Left ventricle myocardium inferior (tissue), 1 donor: Measurements from ENCODE around the gene AMPH. TPM values are rescaled to one million over a fixed set of nuclear protein-coding genes. Genes with fewer than 3 reads are reported as not detected.

ENCODE experiments used
- DNase-seq: peaks from one replicate; pipeline ENCODE4 v3.0.0-alpha.2; 2020
- H3K27ac ChIP-seq: fragments of 200-600 bp; replicated peaks from 2 replicates; pipeline ENCODE4 v1.8.0; 2021
- H3K27me3 ChIP-seq: fragments of 200-600 bp; 2 replicates; pipeline ENCODE4 v1.8.0; 2021; ENCODE audit warnings: low read depth
- H3K36me3 ChIP-seq: fragments of 200-600 bp; 2 replicates; pipeline ENCODE4 v1.8.0; 2021
- H3K4me1 ChIP-seq: fragments of 200-600 bp; 2 replicates; pipeline ENCODE4 v1.8.0; 2021
- H3K4me3 ChIP-seq: fragments of 200-600 bp; 2 replicates; pipeline ENCODE4 v1.8.0; 2021; ENCODE audit warnings: mild to moderate bottlenecking, moderate library complexity
- H3K9me3 ChIP-seq: fragments of 200-600 bp; replicated peaks from 2 replicates; pipeline ENCODE4 v1.8.0; 2021
- intact Hi-C: fragments of 100-400 bp; cut with micrococcal nuclease; formaldehyde crosslinking; loops from one replicate; pipeline ENCODE4 v1.11.0; 2022
- total RNA-seq: library from RNA; stranded (reverse); fragmentation: NEBNext Ultra II Directional; extraction: Animal tissue kit (Norgen Biotek cat#: 25700); gene quantifications from one replicate; pipeline ENCODE4 v1.2.1, GENCODE V29; 2021
- TF ChIP-seq, protein P1 (sequence below): fragments of 200-600 bp; IDR thresholded peaks from 2 replicates; pipeline ENCODE4 v1.8.0; 2021; ENCODE audit warnings: antibody characterized with exemption, mild to moderate bottlenecking, borderline replicate concordance
- donor health status: DM: no; HTN: yes; CAD: no; lungs with severe emphysema.

AMPH gene
- total RNA-seq, 1 donor from 2014 or later, result 2.6 TPM

GRCh38 chr7:38481401-38481800 is 149.8 kb downstream of the AMPH start:
- DNase-seq, result no peak
- intact Hi-C loops, result no loop called here
- no peaks in the 10 kb centered on the region for H3K27me3 ChIP-seq

GRCh38 chr7:38478404-38478803 is 152.8 kb downstream of the AMPH start:
- TF ChIP-seq, protein P1, sequence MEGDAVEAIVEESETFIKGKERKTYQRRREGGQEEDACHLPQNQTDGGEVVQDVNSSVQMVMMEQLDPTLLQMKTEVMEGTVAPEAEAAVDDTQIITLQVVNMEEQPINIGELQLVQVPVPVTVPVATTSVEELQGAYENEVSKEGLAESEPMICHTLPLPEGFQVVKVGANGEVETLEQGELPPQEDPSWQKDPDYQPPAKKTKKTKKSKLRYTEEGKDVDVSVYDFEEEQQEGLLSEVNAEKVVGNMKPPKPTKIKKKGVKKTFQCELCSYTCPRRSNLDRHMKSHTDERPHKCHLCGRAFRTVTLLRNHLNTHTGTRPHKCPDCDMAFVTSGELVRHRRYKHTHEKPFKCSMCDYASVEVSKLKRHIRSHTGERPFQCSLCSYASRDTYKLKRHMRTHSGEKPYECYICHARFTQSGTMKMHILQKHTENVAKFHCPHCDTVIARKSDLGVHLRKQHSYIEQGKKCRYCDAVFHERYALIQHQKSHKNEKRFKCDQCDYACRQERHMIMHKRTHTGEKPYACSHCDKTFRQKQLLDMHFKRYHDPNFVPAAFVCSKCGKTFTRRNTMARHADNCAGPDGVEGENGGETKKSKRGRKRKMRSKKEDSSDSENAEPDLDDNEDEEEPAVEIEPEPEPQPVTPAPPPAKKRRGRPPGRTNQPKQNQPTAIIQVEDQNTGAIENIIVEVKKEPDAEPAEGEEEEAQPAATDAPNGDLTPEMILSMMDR, result no peak
- Histone ChIP-seq H3K27ac (no peak overlapping the region), H3K27me3 (no peaks in the 10 kb centered on the region), H3K4me1 (no peaks in the 10 kb centered on the region), H3K36me3 (no peaks in the 10 kb centered on the region), H3K4me3 (no peak overlapping the region), H3K9me3 (peaks cover 25% of the 10 kb centered on the region)
- no peak for DNase-seq
- intact Hi-C loops, result no loop called here

More at GRCh38 chr7:38481401-38481800, 149.8 kb downstream of the AMPH start:
- TF ChIP-seq, protein P1, result no peak
- Histone ChIP-seq H3K4me3 (no peak overlapping the region), H3K36me3 (peaks cover 4% of the 10 kb centered on the region), H3K9me3 (peaks cover 52% of the 10 kb centered on the region), H3K4me1 (no peaks in the 10 kb centered on the region), H3K27ac (no peak overlapping the region)

DNA sequence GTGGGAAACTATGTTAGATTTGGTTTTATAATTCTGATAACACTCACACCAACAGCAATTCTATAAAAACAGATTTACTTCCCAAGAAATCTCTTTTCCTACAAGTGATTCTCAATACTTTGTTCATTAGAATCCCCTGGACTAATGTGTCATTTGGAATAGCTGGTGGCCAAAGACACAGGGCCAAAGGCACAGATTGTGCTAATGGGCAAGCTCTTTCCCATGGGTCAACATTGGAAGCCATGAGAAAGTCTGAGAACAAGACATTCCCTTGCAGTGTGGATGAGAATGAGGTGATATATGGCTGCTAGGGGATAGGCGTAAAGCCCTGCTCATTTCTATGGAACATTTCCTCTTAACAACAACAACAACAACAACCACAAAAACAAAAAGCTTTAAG is 153.8 kb downstream of the AMPH start:
- intact Hi-C loops, result no loop called here
- Histone ChIP-seq H3K4me3 (no peak overlapping the region), H3K27ac (no peak overlapping the region), H3K36me3 (no peaks in the 10 kb centered on the region), H3K9me3 (peaks cover 17% of the 10 kb centered on the region), H3K27me3 (no peaks in the 10 kb centered on the region), H3K4me1 (no peaks in the 10 kb centered on the region)
- TF ChIP-seq, protein P1, result no peak
- DNase-seq, result no peak

GRCh38 chr7:38476764-38477163 is 154.4 kb downstream of the AMPH start:
- H3K27ac ChIP-seq, result peak overlapping the region; percentile 24
- peaks cover 17% of the 10 kb centered on the region for H3K9me3 ChIP-seq
- intact Hi-C loops, result no loop called here
- no peaks in the 10 kb centered on the region for H3K27me3 ChIP-seq
- TF ChIP-seq, protein P1, result no peak
- H3K36me3 ChIP-seq, result no peaks in the 10 kb centered on the region
- no peak overlapping the region for H3K4me3 ChIP-seq
- no peak for DNase-seq
- no peaks in the 10 kb centered on the region for H3K4me1 ChIP-seq

DNA sequence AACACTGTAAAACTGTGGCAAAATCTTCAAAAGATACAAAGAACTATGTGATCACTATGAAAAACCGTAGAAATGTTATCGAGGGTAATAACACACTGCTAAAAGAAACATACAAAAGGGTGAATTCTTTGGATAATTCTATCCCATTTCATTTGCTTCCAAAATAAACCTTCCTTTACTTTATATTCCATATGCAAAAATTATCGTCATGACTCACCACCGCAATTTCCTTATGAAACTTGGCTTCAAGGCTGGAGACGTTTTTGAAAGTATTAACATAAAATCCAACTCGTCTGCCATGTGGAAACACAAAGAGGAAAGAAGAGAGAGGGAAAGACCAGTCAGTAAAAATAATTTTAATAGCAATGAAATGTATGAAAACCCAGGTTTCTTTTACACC is 165.2 kb downstream of the AMPH start:
- TF ChIP-seq, protein P1, result no peak
- no peaks in the 10 kb centered on the region for H3K36me3 ChIP-seq
- H3K4me3 ChIP-seq, result no peak overlapping the region
- intact Hi-C loops, result no loop called here
- H3K27ac ChIP-seq, result no peak overlapping the region
- no peaks in the 10 kb centered on the region for H3K4me1 ChIP-seq
- peaks cover 9% of the 10 kb centered on the region for H3K9me3 ChIP-seq
- H3K27me3 ChIP-seq, result no peaks in the 10 kb centered on the region
- DNase-seq, result no peak
